WTC11 (cell line): ENCODE results near the gene SNX1. TPM values are rescaled to one million over a fixed set of nuclear protein-coding genes. Genes with fewer than 3 reads are reported as not detected.

Experiments
- ATAC-seq: fragments of 200-7000 bp; cut with Tn5 transposase; 2 replicates; pipeline ENCODE4 v1.10.0; 2021; ENCODE audit warnings: mild to moderate bottlenecking, moderate library complexity
- CTCF ChIA-PET: fragments of 300-600 bp; sonication (Branson Sonifier 250); formaldehyde crosslinking; loops from one replicate; lab custom pipeline; 2021; ENCODE audit warnings: antibody characterized with exemption; lab: Charles Lee
- POLR2A ChIA-PET: fragments of 350-600 bp; sonication (Branson Sonifier 250); formaldehyde crosslinking; loops from one replicate; lab custom pipeline; 2021; ENCODE audit warnings: antibody characterized with exemption; lab: Charles Lee
- DNase-seq: peaks from one replicate; pipeline ENCODE4 v3.0.0; 2021; ENCODE audit warnings: low spot score
- H3K27ac Mint-ChIP-seq: 2 replicates; pipeline ENCODE4 v1.8.0; 2021; ENCODE audit warnings: mixed read lengths
- H3K27me3 Mint-ChIP-seq: 2 replicates; pipeline ENCODE4 v1.8.0; 2021; ENCODE audit warnings: low read depth, mild to moderate bottlenecking, moderate library complexity, mixed read lengths
- H3K36me3 Mint-ChIP-seq: 2 replicates; pipeline ENCODE4 v1.8.0; 2021; ENCODE audit warnings: mixed read lengths
- H3K4me1 Mint-ChIP-seq: 2 replicates; pipeline ENCODE4 v1.8.0; 2022; ENCODE audit warnings: mixed read lengths
- H3K4me3 Mint-ChIP-seq: 2 replicates; pipeline ENCODE4 v1.8.0; 2021; ENCODE audit warnings: mild to moderate bottlenecking, moderate library complexity, mixed read lengths
- H3K9me3 Mint-ChIP-seq: 2 replicates; pipeline ENCODE4 v1.8.0; 2021; ENCODE audit warnings: mixed read lengths
- ARID4B ChIP-seq: sonication (generic); formaldehyde crosslinking; IDR thresholded peaks from 2 replicates; pipeline ENCODE4 v1.8.0; 2023; ENCODE audit warnings: missing genetic modification reagents, mild to moderate bottlenecking, borderline replicate concordance
- CTCF ChIP-seq: fragments of 200-600 bp; IDR thresholded peaks from 2 replicates; pipeline ENCODE4 v1.8.0; 2022; ENCODE audit warnings: antibody characterized with exemption
- FOXP1 ChIP-seq: sonication (generic); formaldehyde crosslinking; IDR thresholded peaks from 2 replicates; pipeline ENCODE4 v1.8.0; 2022; ENCODE audit warnings: missing genetic modification reagents, mild to moderate bottlenecking, moderate library complexity, borderline replicate concordance
- GRHL2 ChIP-seq: fragments of 250-450 bp; sonication (Bioruptor Pico); IDR thresholded peaks from 2 replicates; pipeline ENCODE4 v1.8.0; 2022; ENCODE audit warnings: mild to moderate bottlenecking, moderate library complexity; ENCODE audit not compliant: insufficient replicate concordance, severe bottlenecking
- GTF2I ChIP-seq: fragments of 250-450 bp; sonication (Bioruptor Pico); conservative IDR thresholded peaks from 2 replicates; pipeline ENCODE4 v1.4.0; 2021; ENCODE audit warnings: mild to moderate bottlenecking
- JAZF1 ChIP-seq: fragments of 250-450 bp; sonication (Bioruptor Pico); IDR thresholded peaks from 2 replicates; pipeline ENCODE4 v1.9.0; 2021; ENCODE audit warnings: moderate library complexity, mild to moderate bottlenecking, inconsistent platforms
- JUN ChIP-seq: sonication (generic); formaldehyde crosslinking; IDR thresholded peaks from 2 replicates; pipeline ENCODE4 v1.8.0; 2023; ENCODE audit warnings: mild to moderate bottlenecking, missing genetic modification reagents
- PRRX2 ChIP-seq: fragments of 250-450 bp; sonication (Bioruptor Pico); IDR thresholded peaks from 2 replicates; pipeline ENCODE4 v1.8.0; 2021; ENCODE audit warnings: mild to moderate bottlenecking
- SMAD3 ChIP-seq: sonication (generic); formaldehyde crosslinking; IDR thresholded peaks from 2 replicates; pipeline ENCODE4 v1.8.0; 2022; ENCODE audit warnings: missing genetic modification reagents, mild to moderate bottlenecking, borderline replicate concordance
- ZBTB21 ChIP-seq: sonication (generic); formaldehyde crosslinking; IDR thresholded peaks from 2 replicates; pipeline ENCODE4 v1.8.1; 2023; ENCODE audit warnings: mild to moderate bottlenecking, missing genetic modification reagents, borderline replicate concordance
- ZNF121 ChIP-seq: sonication (generic); formaldehyde crosslinking; IDR thresholded peaks from 2 replicates; pipeline ENCODE4 v1.8.0; 2023; ENCODE audit warnings: missing genetic modification reagents
- ZNF138 ChIP-seq: sonication (generic); formaldehyde crosslinking; conservative IDR thresholded peaks from 2 replicates; pipeline ENCODE4 v1.8.1; 2022; ENCODE audit warnings: mild to moderate bottlenecking, moderate library complexity, missing genetic modification reagents
- ZNF532 ChIP-seq: fragments of 250-450 bp; sonication (Bioruptor Pico); IDR thresholded peaks from 2 replicates; pipeline ENCODE4 v1.9.0; 2021; ENCODE audit warnings: mild to moderate bottlenecking, borderline replicate concordance
- total RNA-seq: library from RNA; stranded (reverse); gene quantifications from 3 replicates; pipeline ENCODE4 v1.2.3, GENCODE V29; 2021

The SNX1 gene
- total RNA-seq, 1 experiment from 2014 or later = 65.7 TPM

GRCh38 chr15:64146885-64147681 lies 51.3 kb downstream of the SNX1 start:
- DNase-seq (no peak), ATAC-seq (no peak)
- H3K4me3 Mint-ChIP-seq = no peak overlapping the region
- POLR2A ChIA-PET = interaction anchor here (0.6 kb wide), 1 partner anchor 391 kb away, joined by 3 read pairs; no protein-coding TSS in a partner anchor
- peaks cover 8% of the 10 kb centered on the region for H3K4me1 Mint-ChIP-seq
- H3K36me3 Mint-ChIP-seq = no peaks in the 10 kb centered on the region
- H3K27ac Mint-ChIP-seq = no peak overlapping the region
- no peaks in the 10 kb centered on the region for H3K9me3 Mint-ChIP-seq
- no peak for TF ChIP-seq FOXP1 (CRISPR knock-in tag)
- CTCF ChIA-PET = no interaction called here
- peaks cover 19% of the 10 kb centered on the region for H3K27me3 Mint-ChIP-seq

GRCh38 chr15:64148168-64148567 lies 52.4 kb downstream of the SNX1 start:
- H3K9me3 Mint-ChIP-seq = no peaks in the 10 kb centered on the region
- CTCF ChIA-PET = no interaction called here
- no peak for TF ChIP-seq ZNF138 (CRISPR knock-in tag)
- no peak for TF ChIP-seq SMAD3 (CRISPR knock-in tag)
- no peak for TF ChIP-seq ZBTB21 (CRISPR knock-in tag)
- TF ChIP-seq JUN (CRISPR knock-in tag) = no peak
- TF ChIP-seq CTCF = no peak
- no peak for TF ChIP-seq ZNF532
- no peak for TF ChIP-seq GTF2I (CRISPR knock-in tag)
- TF ChIP-seq JAZF1 (CRISPR knock-in tag) = no peak
- no peak for TF ChIP-seq GRHL2

GRCh38 chr15:64148581-64148980 lies 52.8 kb downstream of the SNX1 start:
- ChIA-PET CTCF (interaction anchor here (1.4 kb wide), 3 partner anchors 15 to 51 kb away, joined by 4 to 10 read pairs (median 7); partner anchors contain the start of gene PPIB), POLR2A (no interaction called here)
- DNase-seq (no peak), ATAC-seq (no peak)
- no peak for TF ChIP-seq ZNF121 (CRISPR knock-in tag)
- TF ChIP-seq PRRX2 (CRISPR knock-in tag) = no peak
- TF ChIP-seq ARID4B = no peak
- Mint-ChIP-seq H3K27me3 (peaks cover 32% of the 10 kb centered on the region), H3K4me3 (no peak overlapping the region), H3K27ac (no peak overlapping the region; the same call in 1 of the 2 replicates), H3K9me3 (no peaks in the 10 kb centered on the region), H3K36me3 (no peaks in the 10 kb centered on the region), H3K4me1 (peaks cover 16% of the 10 kb centered on the region)

More at GRCh38 chr15:64148168-64148567, 52.4 kb downstream of the SNX1 start:
- H3K27ac Mint-ChIP-seq = no peak overlapping the region
- no peak for ATAC-seq
- H3K36me3 Mint-ChIP-seq = no peaks in the 10 kb centered on the region
- H3K4me3 Mint-ChIP-seq = no peak overlapping the region
- peaks cover 13% of the 10 kb centered on the region for H3K4me1 Mint-ChIP-seq
- POLR2A ChIA-PET = no interaction called here
- DNase-seq = no peak
- peaks cover 28% of the 10 kb centered on the region for H3K27me3 Mint-ChIP-seq
